Mesenchymal stem cell (in vitro differentiated cells and primary cell): ENCODE data around the gene CIT.
A peak's percentile ranks its signal among the peaks of the same experiment; 100 is the strongest.

ENCODE experiments used
- DNase-seq: peaks from one replicate; pipeline ENCODE4 v3.0.0-alpha.2; 2013
- H2AFZ ChIP-seq: one replicate; pipeline ENCODE4 v1.6.1; 2013; ENCODE audit warnings: low read depth, mild to moderate bottlenecking, control low read depth, inconsistent platforms, low read length, moderate library complexity
- H2AK5ac ChIP-seq: 2 replicates; pipeline ENCODE4 v1.6.1; 2013; ENCODE audit warnings: low read length, moderate library complexity, mild to moderate bottlenecking, inconsistent platforms; ENCODE audit not compliant: severe bottlenecking
- H2BK120ac ChIP-seq: one replicate; pipeline ENCODE4 v1.6.1; 2013; ENCODE audit warnings: low read depth, mild to moderate bottlenecking, inconsistent platforms, low read length, moderate library complexity
- H2BK12ac ChIP-seq, 2 experiments: one replicate each; pipeline ENCODE4 v1.6.1; 2013; ENCODE audit warnings: inconsistent platforms in 2 of 2, low read length in 2 of 2, mild to moderate bottlenecking in 2 of 2, moderate library complexity in 2 of 2, control low read depth in 1 of 2
- H2BK15ac ChIP-seq: one replicate; pipeline ENCODE4 v1.6.1; 2013; ENCODE audit warnings: mild to moderate bottlenecking, low read depth, inconsistent platforms; ENCODE audit not compliant: poor library complexity, severe bottlenecking
- H2BK5ac ChIP-seq: 2 replicates; pipeline ENCODE4 v1.6.1; 2013; ENCODE audit warnings: low read depth, mild to moderate bottlenecking, low read length, control low read depth, inconsistent platforms; ENCODE audit not compliant: poor library complexity, severe bottlenecking
- H3K14ac ChIP-seq, 2 experiments: one replicate each; pipeline ENCODE4 v1.6.1; 2013; ENCODE audit warnings: inconsistent platforms in 2 of 2, low read length in 2 of 2, control low read depth in 1 of 2, mild to moderate bottlenecking in 1 of 2, moderate library complexity in 1 of 2
- H3K18ac ChIP-seq, 2 experiments: one replicate each; pipeline ENCODE4 v1.6.1; 2013; ENCODE audit warnings: inconsistent platforms in 2 of 2, low read length in 2 of 2, control low read depth in 1 of 2, low read depth in 1 of 2, mild to moderate bottlenecking in 1 of 2
- H3K23ac ChIP-seq, 2 experiments: one replicate each; pipeline ENCODE4 v1.6.1; 2013; ENCODE audit warnings: inconsistent platforms in 2 of 2, low read length in 2 of 2, mild to moderate bottlenecking in 2 of 2, moderate library complexity in 2 of 2, control low read depth in 1 of 2
- H3K27ac ChIP-seq: 2 replicates; pipeline ENCODE4 v1.5.1; 2013; ENCODE audit warnings: mild to moderate bottlenecking, moderate library complexity, low read length, control low read depth, inconsistent platforms; ENCODE audit not compliant: poor library complexity, severe bottlenecking
- H3K27me3 ChIP-seq, 2 experiments: 2 replicates each; pipeline versions ENCODE4 v1.6.1 to v1.7.0; 2013; ENCODE audit warnings: low read length in 2 of 2, mild to moderate bottlenecking in 2 of 2, moderate library complexity in 2 of 2, control low read depth in 1 of 2, inconsistent platforms in 1 of 2; ENCODE audit not compliant: control insufficient read depth in 1 of 2, insufficient read depth in 1 of 2
- H3K36me3 ChIP-seq, 2 experiments: 2 replicates each; pipeline versions ENCODE4 v1.6.1 to v1.7.0; 2013; ENCODE audit warnings: low read length in 2 of 2, control low read depth in 1 of 2, inconsistent platforms in 1 of 2, low read depth in 1 of 2, mild to moderate bottlenecking in 1 of 2; ENCODE audit not compliant: insufficient read depth in 2 of 2, control insufficient read depth in 1 of 2
- H3K4ac ChIP-seq, 2 experiments: one replicate each; pipeline ENCODE4 v1.6.1; 2013; ENCODE audit warnings: inconsistent platforms in 2 of 2, low read length in 2 of 2, mild to moderate bottlenecking in 2 of 2, moderate library complexity in 2 of 2, control low read depth in 1 of 2, low read depth in 1 of 2
- H3K4me1 ChIP-seq: 2 replicates; pipeline ENCODE4 v1.6.1; 2013; ENCODE audit warnings: low read depth, low read length, control low read depth; ENCODE audit not compliant: control insufficient read depth, insufficient read depth
- H3K4me2 ChIP-seq: 2 replicates; pipeline ENCODE4 v1.6.1; 2013; ENCODE audit warnings: low read length, mild to moderate bottlenecking, inconsistent platforms; ENCODE audit not compliant: poor library complexity, severe bottlenecking
- H3K4me3 ChIP-seq, 2 experiments: 2 replicates each; pipeline versions ENCODE4 v1.5.1 to v1.7.0; 2013; ENCODE audit warnings: low read length in 2 of 2, mild to moderate bottlenecking in 2 of 2, control low read depth in 1 of 2, low read depth in 1 of 2; ENCODE audit not compliant: insufficient read depth in 1 of 2
- H3K79me1 ChIP-seq: replicated peaks from 2 replicates; pipeline ENCODE4 v1.6.1; 2013; ENCODE audit warnings: mild to moderate bottlenecking, control low read depth, low read length, inconsistent platforms; ENCODE audit not compliant: poor library complexity, severe bottlenecking
- H3K9ac ChIP-seq: 2 replicates; pipeline ENCODE4 v1.7.0; 2013; ENCODE audit warnings: mild to moderate bottlenecking, low read length, moderate library complexity
- H3K9me3 ChIP-seq: 2 replicates; pipeline ENCODE4 v1.7.0; 2013; ENCODE audit warnings: mild to moderate bottlenecking, low read length; ENCODE audit not compliant: control insufficient read depth
- H4K8ac ChIP-seq: one replicate; pipeline ENCODE4 v1.6.1; 2013; ENCODE audit warnings: inconsistent platforms, mild to moderate bottlenecking, low read length, moderate library complexity
- H4K91ac ChIP-seq: one replicate; pipeline ENCODE4 v1.6.1; 2013; ENCODE audit warnings: mild to moderate bottlenecking, low read length, inconsistent platforms
- WGBS: methylation state at CpG from one replicate; pipeline ENCODE4 v1.1.7; 2013; ENCODE audit warnings: mixed read lengths; 5-methylcytosine and 5-hydroxymethylcytosine counted together

Gene CIT

DNA sequence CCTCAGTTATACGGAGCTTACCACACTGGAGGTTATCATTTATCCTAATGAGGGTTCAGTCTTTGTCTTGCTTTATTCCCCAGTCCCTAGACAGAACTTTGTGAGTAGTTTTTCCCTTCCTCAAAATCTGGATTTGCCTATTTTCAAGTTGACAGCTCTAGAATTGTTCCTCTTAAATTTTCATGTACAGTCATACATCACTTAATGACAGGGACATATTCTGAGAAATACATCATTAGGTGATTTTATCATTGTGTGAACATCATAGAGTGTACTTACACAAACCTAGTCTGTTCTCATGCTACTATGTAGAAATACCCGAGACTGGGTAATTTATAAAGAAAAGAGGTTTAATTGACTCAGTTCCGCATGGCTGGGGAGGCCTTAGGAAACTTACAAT, 206.1 kb downstream of the CIT start:
- no peak overlapping the region for H2BK120ac ChIP-seq
- peaks cover 26 to 54% of the 10 kb centered on the region in 2 experiments for H3K36me3 ChIP-seq
- H3K27ac ChIP-seq: no peak overlapping the region
- 98% methylated on average over 3 of the region's 3 CpGs for WGBS
- no peak overlapping the region for H2BK15ac ChIP-seq
- H3K4me1 ChIP-seq: peaks cover 8% of the 10 kb centered on the region
- H3K23ac ChIP-seq: no peak overlapping the region
- no peak overlapping the region for H3K4me3 ChIP-seq
- H3K4me2 ChIP-seq: no peak overlapping the region
- no peaks in the 10 kb centered on the region for H3K9me3 ChIP-seq
- H3K18ac ChIP-seq: no peak overlapping the region
- H2BK12ac ChIP-seq: no peak overlapping the region
- H2AFZ ChIP-seq: no peak overlapping the region
- H3K4ac ChIP-seq: no peak overlapping the region
- H3K14ac ChIP-seq: no peak overlapping the region
- no peak overlapping the region for H2BK5ac ChIP-seq
- H2AK5ac ChIP-seq: no peak overlapping the region
- no peak overlapping the region for H4K8ac ChIP-seq
- H3K79me1 ChIP-seq: peaks cover 19% of the 10 kb centered on the region
- no peak overlapping the region for H4K91ac ChIP-seq
- H3K9ac ChIP-seq: no peak overlapping the region
- DNase-seq: no peak
- no peaks in the 10 kb centered on the region for H3K27me3 ChIP-seq

DNA sequence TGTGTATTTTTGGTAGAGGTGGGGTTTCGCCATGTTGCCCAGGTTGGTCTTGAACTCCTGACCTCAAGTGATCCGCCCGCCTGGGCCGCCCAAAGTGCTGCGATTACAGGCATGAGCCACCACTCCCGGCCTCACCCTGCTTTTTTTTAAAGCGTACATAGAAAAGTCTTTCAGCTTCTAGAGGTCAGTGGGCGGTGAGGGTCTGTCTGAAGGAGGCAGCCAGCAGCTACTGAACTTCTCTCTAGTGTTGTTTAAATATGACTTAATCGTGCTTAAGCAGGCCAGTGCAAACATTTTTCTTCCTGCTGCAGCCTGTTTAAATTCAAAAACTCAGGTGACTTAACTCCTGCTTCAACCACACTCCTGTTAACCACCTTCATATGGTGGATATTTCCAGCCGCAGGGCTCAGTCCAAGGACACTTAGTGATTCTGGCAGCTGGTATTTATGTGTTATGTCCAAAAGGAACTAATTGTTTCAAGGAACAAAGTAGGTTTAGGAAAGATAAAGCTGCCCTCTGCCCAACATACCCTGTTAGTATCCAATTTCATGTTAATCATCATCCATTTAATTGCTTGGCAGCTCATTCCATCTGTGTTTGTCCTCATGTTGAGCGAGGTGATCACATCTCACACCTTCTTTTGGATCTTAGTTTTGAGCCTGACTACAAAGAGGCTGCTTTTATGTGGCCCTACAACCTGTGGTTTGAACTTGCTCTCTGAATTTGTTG, 207.2 kb downstream of the CIT start:
- no peak overlapping the region for H2AK5ac ChIP-seq
- H3K18ac ChIP-seq: no peak overlapping the region
- WGBS: 98% methylated on average over 10 of the region's 11 CpGs
- H4K8ac ChIP-seq: no peak overlapping the region
- H2BK12ac ChIP-seq: no peak overlapping the region
- H3K4me2 ChIP-seq: peak overlapping the region; percentile 20
- H3K36me3 ChIP-seq: peaks cover 17 to 42% of the 10 kb centered on the region in 2 experiments
- H3K23ac ChIP-seq: no peak overlapping the region
- peaks cover 8% of the 10 kb centered on the region for H3K4me1 ChIP-seq
- no peaks in the 10 kb centered on the region for H3K27me3 ChIP-seq
- H3K4ac ChIP-seq: no peak overlapping the region
- peaks cover 14% of the 10 kb centered on the region for H3K79me1 ChIP-seq
- H2BK120ac ChIP-seq: no peak overlapping the region
- H2AFZ ChIP-seq: no peak overlapping the region
- DNase-seq: no peak
- H2BK5ac ChIP-seq: no peak overlapping the region
- H3K9me3 ChIP-seq: no peaks in the 10 kb centered on the region
- no peak overlapping the region for H3K14ac ChIP-seq
- H4K91ac ChIP-seq: no peak overlapping the region
- peak overlapping the region; percentile 7 for H3K9ac ChIP-seq
- no peak overlapping the region for H3K4me3 ChIP-seq
- H2BK15ac ChIP-seq: no peak overlapping the region
- H3K27ac ChIP-seq: peak overlapping the region; percentile 30

DNA sequence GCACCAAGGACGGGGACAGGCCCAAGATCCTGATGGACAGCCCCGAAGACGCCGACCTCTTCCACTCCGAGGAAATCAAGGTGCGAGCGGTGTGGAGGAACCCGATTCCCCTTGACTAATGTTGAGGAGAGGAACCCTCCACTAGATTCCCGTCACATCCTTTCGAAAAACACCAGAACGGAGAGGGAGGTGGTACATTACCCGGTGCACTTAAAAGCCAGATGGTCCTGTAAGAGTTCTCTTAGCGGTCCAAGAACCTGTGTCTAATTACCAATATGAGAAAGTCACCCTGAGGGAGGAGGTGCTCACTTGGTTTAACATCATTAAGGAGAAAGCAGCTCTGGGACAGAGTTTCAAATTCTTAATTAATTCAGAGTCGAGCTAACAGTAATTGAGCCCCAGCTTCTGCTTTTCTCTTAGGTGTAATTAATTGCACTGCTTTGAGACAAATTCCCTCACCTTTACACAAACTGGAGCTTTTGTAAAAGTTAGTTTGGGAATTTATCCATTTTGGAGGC, 208.7 kb downstream of the CIT start:
- H3K27ac ChIP-seq: peak overlapping the region; percentile 53

DNA sequence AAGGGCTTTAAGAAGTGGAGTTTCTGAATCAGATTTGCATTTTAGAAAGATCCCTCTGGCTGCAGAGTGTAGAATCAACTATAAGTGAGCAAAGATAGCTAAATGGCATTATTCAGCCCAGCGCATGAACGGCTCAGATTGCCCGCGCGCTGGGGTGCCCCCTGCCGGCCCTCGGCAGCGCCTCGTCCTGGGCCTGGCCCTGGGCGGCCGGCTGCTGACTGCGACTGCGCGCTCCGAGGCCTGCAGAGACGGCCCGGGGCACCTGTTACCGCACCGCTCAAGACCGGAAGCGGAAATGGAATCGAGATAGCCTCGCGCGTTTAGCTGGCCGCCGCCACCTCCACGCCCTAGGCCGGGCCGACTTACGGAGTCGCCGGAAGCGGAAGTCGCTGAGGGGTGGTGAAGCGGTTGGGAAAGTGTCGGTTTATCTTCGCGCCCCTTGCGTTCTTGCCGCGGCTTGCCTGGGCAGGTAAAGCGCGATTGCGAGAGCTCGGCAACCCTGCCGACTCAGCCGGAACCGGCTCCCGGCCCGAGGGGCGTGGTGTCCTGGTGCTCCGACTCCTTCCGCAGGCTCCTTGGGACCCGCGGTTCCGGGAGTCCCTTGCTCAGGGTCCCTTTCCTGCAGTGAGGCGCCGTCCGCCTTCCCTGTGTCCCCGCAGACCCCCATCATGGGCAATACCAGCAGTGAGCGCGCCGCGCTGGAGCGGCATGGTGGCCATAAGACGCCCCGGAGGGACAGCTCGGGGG, 209.4 kb downstream of the CIT start, which contains the start of gene PRKAB1:
Gene PRKAB1 (plus strand): TSS at position 557 of the 747 bp plus-strand sequence. CDS start 112 bp downstream, at position 669.
- peaks cover 3% of the 10 kb centered on the region for H3K79me1 ChIP-seq
- H2BK12ac ChIP-seq: no peak within 1 kb of the TSS
- H3K36me3 ChIP-seq: peaks cover 4 to 22% of the 10 kb centered on the region in 2 experiments
- peak within 1 kb of the TSS; percentile 86 for H2BK120ac ChIP-seq
- H3K4me1 ChIP-seq: peaks cover 8% of the 10 kb centered on the region
- H3K9me3 ChIP-seq: no peaks in the 10 kb centered on the region
- peak within 1 kb of the TSS; percentile 83 for H4K8ac ChIP-seq
- H3K9ac ChIP-seq: peak within 1 kb of the TSS; percentile 91
- peak within 1 kb of the TSS; percentile 64 for H4K91ac ChIP-seq
- peak within 1 kb of the TSS in 1 of 2 experiments; percentile 76 for H3K14ac ChIP-seq
- peak within 1 kb of the TSS; percentile 83 to 85 for H3K18ac ChIP-seq
- H2AFZ ChIP-seq: peak within 1 kb of the TSS; percentile 79
- peak within 1 kb of the TSS; percentile 87 to 90 for H3K4me3 ChIP-seq
- DNase-seq: peak; percentile 97
- no peaks in the 10 kb centered on the region for H3K27me3 ChIP-seq
- no peak within 1 kb of the TSS for H2AK5ac ChIP-seq
- peak within 1 kb of the TSS; percentile 2 for H2BK5ac ChIP-seq
- peak within 1 kb of the TSS; percentile 55 to 62 for H3K4ac ChIP-seq
- peak within 1 kb of the TSS; percentile 15 for H2BK15ac ChIP-seq
- WGBS: under 1% methylated on average over 65 of the region's 69 CpGs
- peak within 1 kb of the TSS; percentile 53 for H3K27ac ChIP-seq
- peak within 1 kb of the TSS; percentile 68 for H3K4me2 ChIP-seq
- no peak within 1 kb of the TSS for H3K23ac ChIP-seq

More for the DNA sequence above, 208.7 kb downstream of the CIT start:
- 6% methylated on average over 14 of the region's 14 CpGs for WGBS
- peak overlapping the region; percentile 91 for H3K9ac ChIP-seq
- H3K18ac ChIP-seq: peak overlapping the region; percentile 83 to 85
- DNase-seq: no peak
- no peak overlapping the region for H2BK5ac ChIP-seq
- no peak overlapping the region for H2AK5ac ChIP-seq
- peaks cover 7 to 27% of the 10 kb centered on the region in 2 experiments for H3K36me3 ChIP-seq
- H3K9me3 ChIP-seq: no peaks in the 10 kb centered on the region
- H3K14ac ChIP-seq: no peak overlapping the region
- no peak overlapping the region for H2BK120ac ChIP-seq
- peaks cover 8% of the 10 kb centered on the region for H3K4me1 ChIP-seq
- H4K91ac ChIP-seq: no peak overlapping the region
- H3K4me3 ChIP-seq: peak overlapping the region; percentile 87 to 90
- peak overlapping the region; percentile 45 for H3K4me2 ChIP-seq
- H2BK12ac ChIP-seq: no peak overlapping the region
- peak overlapping the region; percentile 79 for H2AFZ ChIP-seq
- H3K79me1 ChIP-seq: peaks cover 5% of the 10 kb centered on the region
- H2BK15ac ChIP-seq: peak overlapping the region; percentile 15
- no peak overlapping the region for H3K23ac ChIP-seq
- no peaks in the 10 kb centered on the region for H3K27me3 ChIP-seq
- H4K8ac ChIP-seq: peak overlapping the region; percentile 83
- H3K4ac ChIP-seq: peak overlapping the region; percentile 55 to 62
